GM13977 (cell line): ENCODE data around the gene ATF6B.

Source experiments
- DNase-seq: peaks from one replicate; pipeline ENCODE4 v3.0.0; 2012; ENCODE audit warnings: low spot score
- in situ Hi-C: fragments of 300-500 bp; cut with MboI; formaldehyde crosslinking; loops from one replicate; pipeline ENCODE4 v1.12.0; 2022; ENCODE audit warnings: low sequenced_read_pairs, low pct_unique_long_range_greater_than_20kb, mixed read lengths, inconsistent platforms; ENCODE audit not compliant: unreplicated experiment
- TF ChIP-seq, protein P1 (sequence below): IDR thresholded peaks from 2 replicates; pipeline ENCODE4 v1.5.1; 2012; ENCODE audit warnings: mild to moderate bottlenecking, control low read depth; ENCODE audit not compliant: insufficient read depth; ENCODE audit errors: extremely low read depth, missing control alignments

The ATF6B gene

DNA sequence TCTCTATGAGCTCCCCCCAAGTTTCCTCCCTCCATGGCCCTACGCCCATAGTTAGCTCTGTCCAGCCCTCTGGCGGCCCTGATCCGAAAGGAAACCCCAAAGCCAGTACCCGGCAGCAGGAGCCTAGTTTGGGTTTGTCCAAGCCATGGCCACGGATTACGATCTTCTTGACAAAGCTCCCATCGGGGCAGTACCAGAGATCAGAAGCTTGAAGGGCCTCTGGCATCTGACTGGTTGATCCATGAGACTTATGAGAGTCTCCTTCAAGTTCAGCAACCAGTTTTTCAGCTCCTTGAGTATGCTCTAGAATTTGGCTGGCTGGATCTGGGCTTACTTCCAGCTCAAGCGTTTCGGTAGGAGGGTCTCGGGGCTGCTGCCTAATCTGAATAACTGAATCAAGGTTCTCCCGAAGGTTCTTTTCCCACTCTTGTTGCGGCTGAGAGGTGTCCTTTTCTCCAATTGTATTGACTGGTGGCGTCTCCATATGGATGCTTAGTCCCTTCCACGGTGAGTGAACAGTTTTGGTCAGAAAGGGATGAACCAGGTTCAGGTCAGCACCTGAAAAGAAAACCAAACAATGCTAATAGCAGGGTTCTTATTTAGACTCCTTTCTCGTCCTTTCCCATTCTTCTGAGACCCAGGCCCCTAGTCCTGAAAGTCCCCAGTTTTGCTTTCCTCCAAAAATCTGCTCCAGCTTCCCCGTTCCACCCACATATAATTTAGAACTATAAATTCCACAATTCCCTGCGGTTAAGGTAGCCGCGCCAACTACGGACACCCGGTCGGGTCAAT lies 1.4 kb upstream of the ATF6B start:
- no peak for DNase-seq
- TF ChIP-seq, protein P1, sequence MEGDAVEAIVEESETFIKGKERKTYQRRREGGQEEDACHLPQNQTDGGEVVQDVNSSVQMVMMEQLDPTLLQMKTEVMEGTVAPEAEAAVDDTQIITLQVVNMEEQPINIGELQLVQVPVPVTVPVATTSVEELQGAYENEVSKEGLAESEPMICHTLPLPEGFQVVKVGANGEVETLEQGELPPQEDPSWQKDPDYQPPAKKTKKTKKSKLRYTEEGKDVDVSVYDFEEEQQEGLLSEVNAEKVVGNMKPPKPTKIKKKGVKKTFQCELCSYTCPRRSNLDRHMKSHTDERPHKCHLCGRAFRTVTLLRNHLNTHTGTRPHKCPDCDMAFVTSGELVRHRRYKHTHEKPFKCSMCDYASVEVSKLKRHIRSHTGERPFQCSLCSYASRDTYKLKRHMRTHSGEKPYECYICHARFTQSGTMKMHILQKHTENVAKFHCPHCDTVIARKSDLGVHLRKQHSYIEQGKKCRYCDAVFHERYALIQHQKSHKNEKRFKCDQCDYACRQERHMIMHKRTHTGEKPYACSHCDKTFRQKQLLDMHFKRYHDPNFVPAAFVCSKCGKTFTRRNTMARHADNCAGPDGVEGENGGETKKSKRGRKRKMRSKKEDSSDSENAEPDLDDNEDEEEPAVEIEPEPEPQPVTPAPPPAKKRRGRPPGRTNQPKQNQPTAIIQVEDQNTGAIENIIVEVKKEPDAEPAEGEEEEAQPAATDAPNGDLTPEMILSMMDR = no peak
- in situ Hi-C loops = no loop called here

DNA sequence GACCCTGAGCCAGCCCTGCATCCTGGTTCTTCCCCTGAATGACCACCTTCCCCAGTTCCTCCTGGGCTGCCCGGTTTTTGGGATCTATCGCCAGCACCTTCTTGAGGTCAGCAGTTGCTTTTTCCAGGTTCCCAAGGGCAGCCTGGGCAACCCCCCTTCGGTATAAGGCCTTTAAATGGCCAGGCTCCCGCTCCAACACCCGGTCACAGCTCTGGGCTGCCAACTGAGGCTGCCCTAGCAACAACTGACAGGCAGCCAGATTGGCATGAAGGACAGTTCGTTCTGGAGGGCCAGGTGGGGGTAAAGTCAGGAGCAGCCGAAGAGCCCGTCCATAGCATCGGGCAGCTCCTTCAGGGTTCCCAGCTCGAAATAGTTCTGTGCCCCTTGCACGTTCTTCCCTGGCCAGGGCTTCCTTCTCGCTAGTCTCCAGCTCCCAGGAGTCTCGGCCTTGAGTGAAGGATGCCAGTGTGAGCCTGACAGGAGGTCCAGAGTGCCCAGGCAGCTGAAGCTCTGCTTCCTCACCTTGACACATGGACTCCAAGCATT lies 778 bp upstream of the ATF6B start:
- in situ Hi-C loops = no loop called here
- DNase-seq = no peak
- TF ChIP-seq, protein P1 = no peak

DNA sequence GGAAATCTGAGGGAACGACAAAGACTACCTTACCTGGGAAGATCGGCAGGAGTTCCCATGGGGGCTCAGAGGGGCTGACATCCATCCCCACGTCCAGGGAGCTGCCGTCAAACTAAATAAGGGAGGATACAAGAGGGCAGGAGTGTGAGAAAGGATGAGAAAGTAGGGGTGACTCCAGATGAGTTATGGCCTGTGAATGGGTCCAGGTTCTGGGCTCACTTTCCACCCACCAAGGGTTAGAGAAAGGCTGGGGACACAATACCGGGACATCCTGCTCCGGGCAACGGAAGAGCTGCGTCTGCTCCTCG lies 683 bp downstream of the ATF6B start:
- TF ChIP-seq, protein P1 = no peak
- in situ Hi-C loops = no loop called here
- DNase-seq = no peak

DNA sequence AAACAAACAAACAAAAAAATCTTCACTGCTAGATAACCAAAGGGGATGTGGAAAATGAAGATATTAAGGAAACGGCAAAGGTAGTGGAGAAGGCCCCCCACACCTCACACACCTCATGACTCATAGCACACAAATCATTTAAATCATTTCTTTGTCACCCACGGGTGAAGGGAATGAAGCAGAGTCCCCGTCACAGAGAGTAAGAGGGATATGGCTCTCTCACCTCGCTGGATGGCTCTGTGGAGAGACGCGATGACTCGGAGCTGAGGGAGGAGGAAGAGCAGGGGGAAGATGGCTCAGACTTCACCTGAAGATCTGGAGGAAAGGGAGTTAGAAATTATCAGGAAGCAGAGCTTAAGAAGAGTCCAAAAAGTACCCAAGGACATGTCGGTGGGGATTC lies 1.2 kb downstream of the ATF6B start:
- TF ChIP-seq, protein P1 = no peak
- in situ Hi-C loops = no loop called here
- DNase-seq = no peak

DNA sequence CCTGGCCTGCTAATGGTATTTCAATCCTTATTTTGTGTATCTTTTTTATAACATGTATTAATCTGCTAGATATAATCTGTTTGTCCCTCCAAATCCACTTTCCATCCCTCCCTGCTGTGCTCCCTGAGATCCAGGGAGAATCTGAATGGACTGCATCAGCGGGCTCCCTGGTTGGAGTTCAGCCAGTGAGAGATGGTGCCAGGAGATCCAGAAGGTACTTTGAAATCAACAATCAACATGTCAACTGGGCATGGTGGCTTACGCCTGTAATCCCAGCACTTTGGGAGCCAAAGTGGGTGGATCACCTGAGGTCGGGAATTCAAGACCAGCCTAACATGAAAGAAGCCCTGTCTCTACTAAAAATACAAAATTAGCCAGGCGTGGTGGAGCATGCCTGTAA lies 4.4 kb downstream of the ATF6B start:
- TF ChIP-seq, protein P1 = no peak
- in situ Hi-C loops = no loop called here
- no peak for DNase-seq

DNA sequence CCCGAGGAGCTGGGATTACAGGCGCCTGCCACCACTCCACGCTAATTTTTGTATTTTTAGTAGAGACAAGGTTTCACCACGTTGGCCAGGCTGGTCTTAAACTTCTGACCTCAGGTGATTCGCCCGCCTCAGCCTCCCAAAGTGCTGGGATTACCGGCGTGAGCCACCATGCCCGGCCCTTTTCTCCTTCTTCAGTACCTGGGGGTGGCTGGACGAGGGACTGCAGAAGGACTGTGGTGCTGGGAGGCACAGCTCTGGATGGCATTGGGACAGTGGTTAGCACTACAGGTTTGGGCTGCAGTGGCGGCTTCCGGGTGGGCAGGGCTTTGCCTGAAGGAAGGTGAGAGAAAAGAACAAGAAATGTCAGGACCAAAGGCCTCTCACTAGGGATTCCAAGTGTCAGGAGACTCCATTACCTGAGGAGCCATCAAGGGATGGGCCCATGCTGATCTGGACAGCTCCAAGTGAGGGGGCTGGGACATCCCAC lies 7.4 kb downstream of the ATF6B start:
- in situ Hi-C loops = no loop called here
- TF ChIP-seq, protein P1 = no peak
- DNase-seq = no peak
